IMR-90 (cell line): Measurements from ENCODE around the gene STYXL1. TPM values are rescaled to one million over a fixed set of nuclear protein-coding genes. Genes with fewer than 3 reads are reported as not detected.
A peak's percentile ranks its signal among the peaks of the same experiment; 100 is the strongest.

ENCODE experiments used
- ATAC-seq: fragments of 200-7000 bp; cut with Tn5 transposase; 2 replicates; pipeline ENCODE4 v1.9.1; 2020; ENCODE audit warnings: low read depth, mild to moderate bottlenecking, moderate library complexity
- BruUV-seq: library from RNA; stranded (reverse); fragments of 400-500 nt; replicated peaks from 2 replicates; lab custom pipeline; 2021; lab: Mats Ljungman, UMichigan
- CTCF ChIA-PET: fragments of 300-600 bp; formaldehyde crosslinking; extraction: SDS; loops from one replicate; lab custom pipeline; 2021; ENCODE audit warnings: antibody characterized with exemption; lab: Yijun Ruan, JAX
- POLR2A ChIA-PET: fragments of 300-600 bp; sonication (Branson Sonifier 250); formaldehyde crosslinking; loops from one replicate; lab custom pipeline; 2022; ENCODE audit warnings: antibody characterized with exemption; ENCODE audit not compliant: unreplicated experiment; lab: Charles Lee
- DNase-seq: peaks from one replicate; pipeline ENCODE4 v3.0.0; 2013
- H2AFZ ChIP-seq: replicated peaks from 2 replicates; pipeline ENCODE3; 2013; ENCODE audit warnings: low read length, mild to moderate bottlenecking; ENCODE audit not compliant: poor library complexity
- H2AK5ac ChIP-seq: 2 replicates; pipeline ENCODE4 v1.6.1; 2013; ENCODE audit warnings: low read depth, low read length, inconsistent platforms
- H2AK9ac ChIP-seq: replicated peaks from 2 replicates; pipeline ENCODE3; 2013; ENCODE audit warnings: mild to moderate bottlenecking, low read depth, low read length, moderate library complexity; ENCODE audit not compliant: poor library complexity
- H2BK120ac ChIP-seq: 2 replicates; pipeline ENCODE4 v1.6.1; 2013; ENCODE audit warnings: low read depth, low read length, inconsistent platforms
- H2BK15ac ChIP-seq: 3 replicates; pipeline ENCODE4 v1.6.1; 2013; ENCODE audit warnings: low read depth, low read length, inconsistent platforms
- H2BK20ac ChIP-seq: 2 replicates; pipeline ENCODE4 v1.6.1; 2013; ENCODE audit warnings: low read depth, mild to moderate bottlenecking, inconsistent platforms, low read length, moderate library complexity
- H2BK5ac ChIP-seq: 2 replicates; pipeline ENCODE4 v1.6.1; 2013; ENCODE audit warnings: mild to moderate bottlenecking, low read depth, low read length, inconsistent platforms; ENCODE audit not compliant: poor library complexity, severe bottlenecking
- H3K14ac ChIP-seq: replicated peaks from 2 replicates; pipeline ENCODE4 v1.6.1; 2013; ENCODE audit warnings: low read depth, low read length, inconsistent platforms
- H3K18ac ChIP-seq: 2 replicates; pipeline ENCODE4 v1.6.1; 2013; ENCODE audit warnings: low read depth, low read length, control low read depth
- H3K23ac ChIP-seq: 2 replicates; pipeline ENCODE4 v1.6.1; 2013; ENCODE audit warnings: low read depth, low read length, inconsistent platforms
- H3K27ac ChIP-seq: 2 replicates; pipeline ENCODE4 v1.5.1; 2013; ENCODE audit warnings: mild to moderate bottlenecking, control low read depth, low read length; ENCODE audit not compliant: insufficient read depth
- H3K27me3 ChIP-seq: 2 replicates; pipeline ENCODE4 v1.6.1; 2013; ENCODE audit warnings: low read length; ENCODE audit not compliant: control insufficient read depth, insufficient read depth
- H3K36me3 ChIP-seq: 2 replicates; pipeline ENCODE4 v1.6.1; 2013; ENCODE audit warnings: low read length, mixed read lengths; ENCODE audit not compliant: control insufficient read depth, insufficient read depth
- H3K4ac ChIP-seq: 2 replicates; pipeline ENCODE4 v1.6.1; 2013; ENCODE audit warnings: low read depth, low read length, inconsistent platforms
- H3K4me1 ChIP-seq: 2 replicates; pipeline ENCODE4 v1.6.1; 2013; ENCODE audit warnings: low read length, mixed read lengths; ENCODE audit not compliant: control insufficient read depth, insufficient read depth
- H3K4me2 ChIP-seq: 2 replicates; pipeline ENCODE4 v1.6.1; 2013; ENCODE audit warnings: low read depth, mild to moderate bottlenecking, control low read depth, low read length, moderate library complexity
- H3K4me3 ChIP-seq: 2 replicates; pipeline ENCODE4 v1.5.1; 2013; ENCODE audit warnings: low read depth, mild to moderate bottlenecking, control low read depth, low read length, moderate library complexity; ENCODE audit not compliant: insufficient read depth
- H3K56ac ChIP-seq: 2 replicates; pipeline ENCODE4 v1.6.1; 2013; ENCODE audit warnings: low read length, inconsistent platforms; ENCODE audit not compliant: insufficient read depth; ENCODE audit errors: extremely low read depth
- H3K79me1 ChIP-seq, 2 experiments: 2 replicates each; pipeline ENCODE4 v1.6.1; 2013; ENCODE audit warnings: low read length in 2 of 2, inconsistent platforms in 1 of 2, low read depth in 1 of 2
- H3K9ac ChIP-seq: 2 replicates; pipeline ENCODE4 v1.6.1; 2013; ENCODE audit warnings: low read depth, low read length, control low read depth
- H3K9me1 ChIP-seq: 2 replicates; pipeline ENCODE4 v1.6.1; 2013; ENCODE audit warnings: low read length, inconsistent platforms; ENCODE audit not compliant: insufficient read depth
- H3K9me3 ChIP-seq: 2 replicates; pipeline ENCODE4 v1.6.1; 2013; ENCODE audit warnings: low read length; ENCODE audit not compliant: control insufficient read depth, insufficient read depth
- H4K20me1 ChIP-seq: 2 replicates; pipeline ENCODE4 v1.6.1; 2013; ENCODE audit warnings: low read length, inconsistent platforms; ENCODE audit not compliant: insufficient read depth
- H4K5ac ChIP-seq: 2 replicates; pipeline ENCODE4 v1.6.1; 2013; ENCODE audit warnings: mild to moderate bottlenecking, low read depth, low read length, control low read depth
- H4K8ac ChIP-seq, 2 experiments: 2 replicates each; pipeline ENCODE4 v1.6.1; 2013; ENCODE audit warnings: low read depth in 2 of 2, low read length in 2 of 2, control low read depth in 1 of 2, inconsistent platforms in 1 of 2
- H4K91ac ChIP-seq: 2 replicates; pipeline ENCODE4 v1.6.1; 2013; ENCODE audit warnings: low read depth, low read length, inconsistent platforms; ENCODE audit not compliant: insufficient read depth
- BHLHE40 ChIP-seq: fragments of 150-350 bp; IDR thresholded peaks from 2 replicates; pipeline ENCODE4 v1.6.1; 2016; ENCODE audit warnings: mild to moderate bottlenecking, low read depth, low read length
- CEBPB ChIP-seq: IDR thresholded peaks from 2 replicates; pipeline ENCODE4 v1.6.1; 2012; ENCODE audit warnings: low read depth, low read length, improper control_type of control experiment
- CHD1 ChIP-seq: IDR thresholded peaks from 2 replicates; pipeline ENCODE4 v1.6.1; 2012; ENCODE audit warnings: low read depth, low read length, improper control_type of control experiment
- CTCF ChIP-seq: conservative IDR thresholded peaks from 2 replicates; pipeline ENCODE4 v1.5.1; 2012; ENCODE audit warnings: mild to moderate bottlenecking, low read depth, low read length, improper control_type of control experiment
- ELK1 ChIP-seq: fragments of 150-350 bp; IDR thresholded peaks from 2 replicates; pipeline ENCODE4 v1.6.1; 2016; ENCODE audit warnings: low read depth, mild to moderate bottlenecking, low read length, moderate library complexity, borderline replicate concordance
- FOS ChIP-seq: fragments of 150-350 bp; IDR thresholded peaks from 2 replicates; pipeline ENCODE4 v1.6.1; 2016; ENCODE audit warnings: low read depth, low read length
- MAFK ChIP-seq: IDR thresholded peaks from 2 replicates; pipeline ENCODE4 v1.6.1; 2012; ENCODE audit warnings: low read depth, low read length, improper control_type of control experiment
- MAZ ChIP-seq: IDR thresholded peaks from 2 replicates; pipeline ENCODE4 v1.6.1; 2012; ENCODE audit warnings: low read depth, mild to moderate bottlenecking, low read length, improper control_type of control experiment, moderate library complexity, borderline replicate concordance
- MXI1 ChIP-seq: IDR thresholded peaks from 2 replicates; pipeline ENCODE4 v1.6.1; 2012; ENCODE audit warnings: low read depth, mild to moderate bottlenecking, low read length, moderate library complexity, borderline replicate concordance
- NFE2L2 ChIP-seq: fragments of 150-350 bp; IDR thresholded peaks from 2 replicates; pipeline ENCODE4 v1.6.1; 2016; ENCODE audit warnings: low read depth, mild to moderate bottlenecking, low read length
- POLR2A ChIP-seq: IDR thresholded peaks from 2 replicates; pipeline ENCODE4 v1.6.1; 2012; ENCODE audit warnings: mild to moderate bottlenecking, low read depth, low read length
- RAD21 ChIP-seq: IDR thresholded peaks from 2 replicates; pipeline ENCODE4 v1.6.1; 2012; ENCODE audit warnings: low read length, improper control_type of control experiment
- RCOR1 ChIP-seq: IDR thresholded peaks from 2 replicates; pipeline ENCODE4 v1.6.1; 2012; ENCODE audit warnings: mild to moderate bottlenecking, low read length, improper control_type of control experiment; ENCODE audit not compliant: insufficient replicate concordance
- RFX5 ChIP-seq: IDR thresholded peaks from 2 replicates; pipeline ENCODE4 v1.8.0; 2012; ENCODE audit warnings: low read depth, mild to moderate bottlenecking, low read length, moderate library complexity
- SMC3 ChIP-seq: fragments of 150-350 bp; IDR thresholded peaks from 2 replicates; pipeline ENCODE4 v1.6.1; 2016; ENCODE audit warnings: low read depth, mild to moderate bottlenecking, antibody characterized with exemption, low read length, moderate library complexity
- USF2 ChIP-seq: fragments of 150-350 bp; IDR thresholded peaks from 2 replicates; pipeline ENCODE4 v1.6.1; 2017; ENCODE audit warnings: mild to moderate bottlenecking, antibody characterized with exemption, low read length, low read depth
- WGBS, 2 experiments: methylation state at CpG; one replicate each; pipeline versions ENCODE4 v1.1.5 to v1.1.7; 2013; ENCODE audit warnings: missing lambda C conversion rate in 2 of 2; ENCODE audit not compliant: insufficient read length in 1 of 2; ENCODE audit errors: extremely low coverage in 2 of 2; 5-methylcytosine and 5-hydroxymethylcytosine counted together
- dilution Hi-C: fragments of 300-500 bp; cut with HindIII; formaldehyde crosslinking; loops from one replicate; pipeline ENCODE4 v1.14.3; 2018; ENCODE audit warnings: low sequenced_read_pairs; ENCODE audit not compliant: unreplicated experiment
- in situ Hi-C: fragments of 300-500 bp; cut with MboI; formaldehyde crosslinking; loops from 3 replicates; pipeline ENCODE4 v1.14.3; 2019; ENCODE audit warnings: low sequenced_read_pairs, inconsistent platforms, mixed read lengths
- intact Hi-C: fragments of 100-400 bp; cut with micrococcal nuclease; formaldehyde crosslinking; loops from 2 replicates; pipeline ENCODE4 v1.10.0; 2022
- polyA plus RNA-seq, 3 experiments: library from polyadenylated mRNA; depleted of rRNA; stranded (reverse); fragments of >200 nt; gene quantifications; 2 replicates each; pipeline ENCODE4 v1.2.3, GENCODE V29; 2012; ENCODE audit warnings: low replicate concordance in 1 of 3
- total RNA-seq: library from RNA; depleted of rRNA; stranded (reverse); fragments of >200 nt; gene quantifications from 2 replicates; pipeline ENCODE4 v1.2.3, GENCODE V29; 2012

Gene STYXL1
- total and polyA plus RNA-seq, 2 of the 4 experiments (the other 2 are of a cell fraction): 66.1 to 73.8 TPM

- H3K27ac ChIP-seq: peak overlapping the region; percentile 43; the same call in 1 of the 2 replicates
- no peak overlapping the region for H2BK15ac ChIP-seq
- H3K18ac ChIP-seq: no peak overlapping the region; the same call in 1 of the 2 replicates
- dilution Hi-C loops: no loop called here
- H3K14ac ChIP-seq: peak overlapping the region; percentile 19; the same call in 1 of the 2 replicates
- ChIA-PET CTCF (no interaction called here), POLR2A (no interaction called here)
- peaks cover 27% of the 10 kb centered on the region for H3K9me1 ChIP-seq
- ATAC-seq (no peak), DNase-seq (no peak)
- no peaks in the 10 kb centered on the region for H3K9me3 ChIP-seq
- peaks cover 49% of the 10 kb centered on the region for H4K20me1 ChIP-seq
- BruUV-seq: no TSS peak
- H3K4me2 ChIP-seq: peak overlapping the region; percentile 96
- peak overlapping the region; percentile 8; the same call in 1 of the 2 replicates for H2BK20ac ChIP-seq
- H3K9ac ChIP-seq: peak overlapping the region; percentile 95; the same call in 1 of the 2 replicates
- peak overlapping the region; percentile 70; the same call in 1 of the 2 replicates for H3K23ac ChIP-seq
- WGBS, 2 experiments: 92% methylated on average over 4 of the region's 6 CpGs; no CpG with 5 or more reads in 1 of the 2 experiments
- peaks cover 2% of the 10 kb centered on the region for H3K36me3 ChIP-seq
- H2BK5ac ChIP-seq: peak overlapping the region; percentile 94
- TF ChIP-seq ELK1 (no peak), USF2 (no peak), POLR2A (no peak), MXI1 (no peak), NFE2L2 (no peak), MAFK (no peak), CEBPB (no peak), MAZ (no peak), CHD1 (no peak), RAD21 (no peak), FOS (no peak), RFX5 (no peak), BHLHE40 (no peak), RCOR1 (no peak), CTCF (no peak), SMC3 (no peak)
- peaks cover 27 to 91% of the 10 kb centered on the region in 2 experiments for H3K79me1 ChIP-seq
- H4K5ac ChIP-seq: peak overlapping the region; percentile 43; the same call in 1 of the 2 replicates
- in situ Hi-C loops: loop anchor here (25.0 kb wide), 1 partner anchor 512 kb away; no protein-coding TSS in a partner anchor
- peak overlapping the region; percentile 77; the same call in 1 of the 2 replicates for H3K4me3 ChIP-seq
- no peak overlapping the region for H2BK120ac ChIP-seq
- peak overlapping the region; percentile 95; the same call in 1 of the 2 replicates for H3K4ac ChIP-seq
- peaks cover 13% of the 10 kb centered on the region for H3K4me1 ChIP-seq
- H3K27me3 ChIP-seq: no peaks in the 10 kb centered on the region
- peak overlapping the region; percentile 89 for H2AK5ac ChIP-seq
- no peak overlapping the region for H3K56ac ChIP-seq
- no peak overlapping the region for H2AFZ ChIP-seq
- intact Hi-C loops: no loop called here
- peak overlapping the region; percentile 33 for H2AK9ac ChIP-seq
- H4K8ac ChIP-seq: peak overlapping the region in 1 of 2 experiments; percentile 39; a peak in 1 of 4 replicates
- no peak overlapping the region for H4K91ac ChIP-seq
These were observed 1.5 kb upstream of the STYXL1 start for GRCh38 chr7:76049295-76049694.
